GM12872 (cell line): Measurements from ENCODE around the gene SRD5A1.

Source experiments
- TF ChIP-seq, protein P1 (sequence below): IDR thresholded peaks from 3 replicates; pipeline ENCODE4 v1.5.1; 2011; ENCODE audit warnings: low read depth, mild to moderate bottlenecking, low read length, moderate library complexity; ENCODE audit not compliant: insufficient read depth

Gene SRD5A1

GRCh38 chr5:6678385-6678784 lies 45.1 kb downstream of the SRD5A1 start:
- TF ChIP-seq, protein P1, sequence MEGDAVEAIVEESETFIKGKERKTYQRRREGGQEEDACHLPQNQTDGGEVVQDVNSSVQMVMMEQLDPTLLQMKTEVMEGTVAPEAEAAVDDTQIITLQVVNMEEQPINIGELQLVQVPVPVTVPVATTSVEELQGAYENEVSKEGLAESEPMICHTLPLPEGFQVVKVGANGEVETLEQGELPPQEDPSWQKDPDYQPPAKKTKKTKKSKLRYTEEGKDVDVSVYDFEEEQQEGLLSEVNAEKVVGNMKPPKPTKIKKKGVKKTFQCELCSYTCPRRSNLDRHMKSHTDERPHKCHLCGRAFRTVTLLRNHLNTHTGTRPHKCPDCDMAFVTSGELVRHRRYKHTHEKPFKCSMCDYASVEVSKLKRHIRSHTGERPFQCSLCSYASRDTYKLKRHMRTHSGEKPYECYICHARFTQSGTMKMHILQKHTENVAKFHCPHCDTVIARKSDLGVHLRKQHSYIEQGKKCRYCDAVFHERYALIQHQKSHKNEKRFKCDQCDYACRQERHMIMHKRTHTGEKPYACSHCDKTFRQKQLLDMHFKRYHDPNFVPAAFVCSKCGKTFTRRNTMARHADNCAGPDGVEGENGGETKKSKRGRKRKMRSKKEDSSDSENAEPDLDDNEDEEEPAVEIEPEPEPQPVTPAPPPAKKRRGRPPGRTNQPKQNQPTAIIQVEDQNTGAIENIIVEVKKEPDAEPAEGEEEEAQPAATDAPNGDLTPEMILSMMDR = no peak

GRCh38 chr5:6680922-6681321 lies 47.7 kb downstream of the SRD5A1 start:
- TF ChIP-seq, protein P1 = no peak

- TF ChIP-seq, protein P1 = no peak
Observed at GRCh38 chr5:6681682-6682081, 48.4 kb downstream of the SRD5A1 start.

GRCh38 chr5:6682239-6682638 lies 49.0 kb downstream of the SRD5A1 start:
- TF ChIP-seq, protein P1 = no peak

- TF ChIP-seq, protein P1 = no peak
Observed at GRCh38 chr5:6683241-6683640, 50.0 kb downstream of the SRD5A1 start.

GRCh38 chr5:6684075-6684474 lies 50.8 kb downstream of the SRD5A1 start:
- TF ChIP-seq, protein P1 = no peak

GRCh38 chr5:6686501-6686900 lies 53.3 kb downstream of the SRD5A1 start:
- TF ChIP-seq, protein P1 = no peak
